Stimulated activated CD8-positive, alpha-beta memory T cell treated with anti-CD3 and anti-CD28 coated beads, Interleukin-2, amount 100 ng/mL, for 48 hours (primary cell): Measurements from ENCODE around the gene UBQLN3.

Experiments used
- DNase-seq, 2 donors: peaks; one replicate each; pipeline ENCODE4 v3.0.0-alpha.2; 2020; ENCODE audit warnings: low read depth in 2 of 2

UBQLN3 gene

DNA sequence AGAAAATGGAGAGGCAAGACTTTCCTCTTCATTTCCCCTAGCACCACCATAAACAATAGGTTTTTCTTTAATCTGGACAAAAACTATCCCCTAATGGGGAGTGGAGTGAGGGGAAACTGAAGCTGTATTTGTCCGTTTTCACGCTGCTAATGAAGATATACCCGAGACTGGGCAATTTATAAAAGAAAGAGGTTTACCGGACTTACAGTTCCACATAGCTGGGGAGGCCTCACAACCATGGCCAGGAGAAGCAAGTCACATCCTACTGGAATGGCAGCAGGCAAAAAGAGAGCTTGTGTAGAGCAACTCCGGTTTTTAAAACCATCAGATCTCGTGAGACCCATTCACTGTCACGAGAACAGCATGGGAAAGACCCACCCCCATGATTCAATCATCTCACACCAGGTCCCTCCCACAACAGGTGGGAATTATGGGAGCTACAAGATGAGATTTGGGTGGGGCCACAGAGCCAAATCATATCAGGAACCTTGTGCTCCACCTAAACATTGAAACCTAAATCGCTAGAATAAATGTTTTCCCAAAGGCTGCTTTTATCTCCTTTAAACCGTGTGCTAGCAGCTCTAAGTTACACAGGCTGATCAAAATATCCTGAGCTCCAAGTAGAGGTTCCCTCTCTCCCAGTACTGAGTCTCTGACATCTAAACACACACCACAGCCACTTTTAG is 4.3 kb downstream of the UBQLN3 start:
- DNase-seq = no peak

DNA sequence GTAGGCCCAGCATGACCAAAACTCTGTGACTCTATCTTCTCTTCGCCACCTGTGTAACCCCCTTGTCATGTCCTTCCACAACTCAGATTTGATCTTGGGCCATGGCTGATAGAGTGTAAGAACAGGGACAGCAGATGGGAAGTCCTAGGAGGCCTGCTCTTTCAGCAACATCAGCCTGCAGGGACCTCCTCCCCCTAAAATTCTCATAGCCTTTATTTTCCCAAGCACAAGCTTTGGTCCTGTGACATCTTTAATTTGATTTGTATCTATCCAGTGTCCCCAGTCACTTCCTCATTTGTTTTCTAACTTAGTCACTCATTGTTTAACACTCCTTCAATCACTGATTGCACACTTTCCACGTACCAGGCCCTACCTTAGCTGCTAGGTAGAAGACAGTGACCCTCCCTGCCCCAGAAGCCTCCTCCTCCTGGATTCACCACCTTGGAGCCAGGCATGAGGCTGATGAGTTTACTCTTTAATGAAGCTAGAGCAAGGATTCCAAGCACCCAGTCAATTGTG is 5.3 kb downstream of the UBQLN3 start:
- DNase-seq = no peak

DNA sequence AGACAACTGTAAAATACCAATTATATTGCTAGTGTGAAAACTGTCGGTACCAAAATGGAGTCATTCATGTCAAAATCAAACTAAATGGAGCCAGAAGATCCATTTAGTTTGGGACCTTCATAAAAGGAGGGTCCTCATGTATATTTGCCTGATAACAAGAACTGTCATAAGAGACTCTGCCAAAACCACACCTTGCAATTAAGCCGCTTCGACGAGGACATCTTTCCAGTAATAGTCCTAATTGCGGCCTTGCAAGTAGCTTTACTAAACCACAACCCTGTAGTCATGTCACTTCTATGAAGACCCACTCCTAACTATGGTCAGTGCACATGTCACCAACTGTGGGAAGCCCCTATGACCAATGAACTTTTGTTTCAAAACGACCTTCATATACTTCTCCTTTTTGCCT is 9.4 kb downstream of the UBQLN3 start:
- no peak for DNase-seq

DNA sequence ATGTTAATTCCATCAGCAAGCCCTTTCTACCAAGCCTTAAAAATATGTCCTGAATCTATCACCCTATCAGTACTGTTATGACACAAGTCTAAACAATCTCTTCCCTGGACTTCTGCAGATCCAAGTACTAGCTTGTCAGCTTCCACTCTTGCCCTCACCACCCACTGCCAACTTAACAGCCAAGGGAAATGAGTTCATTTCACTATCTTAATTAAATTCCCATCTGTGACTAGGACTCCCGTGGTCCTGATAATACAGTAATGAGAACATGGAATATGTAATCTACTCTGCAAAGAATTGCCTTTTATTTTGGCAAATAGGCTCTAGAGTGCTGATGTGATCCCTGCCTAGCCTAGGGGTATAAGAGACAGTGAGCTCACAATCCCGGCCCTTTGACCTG is 10.1 kb downstream of the UBQLN3 start:
- DNase-seq = no peak

DNA sequence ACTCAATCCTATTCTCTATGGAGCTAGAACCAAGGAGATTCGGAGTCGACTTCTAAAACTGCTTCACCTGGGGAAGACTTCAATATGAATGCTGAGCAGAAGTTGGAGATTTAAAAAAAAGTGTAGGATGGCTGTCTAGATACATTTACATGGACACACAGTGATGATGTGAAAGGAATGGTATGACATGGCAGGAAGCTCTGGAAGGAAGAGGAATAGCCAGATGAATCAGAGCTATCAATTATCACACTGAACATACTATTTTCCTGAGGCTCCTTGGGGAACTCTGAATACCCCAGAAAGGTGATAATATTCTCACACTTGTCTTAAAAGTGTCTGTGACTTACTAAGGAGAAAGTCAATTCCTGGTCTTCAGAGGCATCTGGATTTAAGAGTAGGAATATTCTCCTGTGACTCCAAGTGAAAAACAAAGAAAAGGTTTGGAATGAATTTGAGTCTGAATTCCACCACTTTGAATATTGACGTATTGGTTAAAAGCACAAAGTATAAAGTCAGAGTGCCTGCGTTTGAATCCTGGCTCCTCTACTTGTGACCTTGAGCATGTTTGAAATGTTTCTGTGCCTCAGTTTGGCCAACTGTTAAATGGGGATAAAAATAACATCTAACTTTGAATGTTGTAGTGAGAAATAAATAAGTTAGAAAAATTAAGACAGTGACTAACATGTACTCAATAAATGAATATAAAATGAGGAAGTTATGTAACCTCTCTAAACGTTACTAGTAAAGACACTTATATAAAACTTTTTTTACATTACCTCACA is 20.0 kb downstream of the UBQLN3 start:
- no peak for DNase-seq

DNA sequence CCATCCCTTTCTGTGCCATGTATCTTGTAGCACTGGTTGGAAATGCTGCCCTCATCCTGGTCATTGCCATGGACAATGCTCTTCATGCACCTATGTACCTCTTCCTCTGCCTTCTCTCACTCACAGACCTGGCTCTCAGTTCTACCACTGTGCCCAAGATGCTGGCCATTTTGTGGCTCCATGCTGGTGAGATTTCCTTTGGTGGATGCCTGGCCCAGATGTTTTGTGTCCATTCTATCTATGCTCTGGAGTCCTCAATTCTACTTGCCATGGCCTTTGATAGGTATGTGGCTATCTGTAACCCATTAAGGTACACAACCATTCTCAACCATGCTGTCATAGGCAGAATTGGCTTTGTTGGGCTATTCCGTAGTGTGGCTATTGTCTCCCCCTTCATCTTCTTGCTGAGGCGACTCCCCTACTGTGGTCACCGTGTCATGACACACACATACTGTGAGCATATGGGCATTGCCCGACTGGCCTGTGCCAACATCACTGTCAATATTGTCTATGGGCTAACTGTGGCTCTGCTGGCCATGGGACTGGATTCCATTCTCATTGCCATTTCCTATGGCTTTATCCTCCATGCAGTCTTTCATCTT is 20.9 kb downstream of the UBQLN3 start:
- no peak for DNase-seq

DNA sequence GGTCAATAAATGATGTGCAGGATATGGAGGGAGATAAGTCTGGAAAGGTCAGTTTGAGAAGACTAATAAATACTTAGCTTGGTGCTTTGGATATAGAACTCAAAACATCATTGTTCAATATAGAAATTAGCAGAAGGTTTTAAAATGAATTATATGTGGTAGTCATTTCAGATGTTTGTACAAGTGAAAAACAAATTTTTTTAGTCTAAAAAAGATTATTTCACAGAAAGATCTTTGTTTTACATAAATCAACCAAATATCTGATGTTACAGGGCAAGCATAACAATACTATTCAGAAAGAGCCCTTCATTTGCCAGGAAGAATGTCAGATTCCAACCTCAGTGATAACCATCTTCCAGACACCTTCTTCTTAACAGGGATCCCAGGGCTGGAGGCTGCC is 21.4 kb downstream of the UBQLN3 start, which contains the start of gene OR52D1:
TSS of gene OR52D1 (plus strand) at position 301 of the 400 bp plus-strand sequence. CDS start at position 323, 22 bp downstream.
- DNase-seq = no peak

DNA sequence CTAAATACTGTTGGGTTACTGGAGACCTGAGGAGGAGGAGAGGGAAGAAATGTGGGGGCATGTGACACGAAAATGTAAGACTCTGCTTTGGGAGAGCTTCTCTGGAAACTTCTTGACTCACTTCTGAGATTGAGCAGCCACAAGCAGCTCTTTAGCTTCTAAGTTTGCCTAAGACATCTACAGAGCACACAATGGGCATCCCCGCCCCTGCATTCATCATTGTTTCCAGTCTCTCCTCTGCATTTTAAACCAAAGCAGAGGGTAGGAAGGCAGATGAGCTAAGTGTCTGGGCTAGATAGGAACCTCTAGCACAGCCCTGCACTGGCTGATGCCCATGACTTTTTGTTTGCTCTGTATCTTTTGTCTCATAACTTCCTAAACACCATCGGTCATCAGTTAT is 23.3 kb downstream of the UBQLN3 start:
- peak in 1 of 2 donors; percentile 4 for DNase-seq

DNA sequence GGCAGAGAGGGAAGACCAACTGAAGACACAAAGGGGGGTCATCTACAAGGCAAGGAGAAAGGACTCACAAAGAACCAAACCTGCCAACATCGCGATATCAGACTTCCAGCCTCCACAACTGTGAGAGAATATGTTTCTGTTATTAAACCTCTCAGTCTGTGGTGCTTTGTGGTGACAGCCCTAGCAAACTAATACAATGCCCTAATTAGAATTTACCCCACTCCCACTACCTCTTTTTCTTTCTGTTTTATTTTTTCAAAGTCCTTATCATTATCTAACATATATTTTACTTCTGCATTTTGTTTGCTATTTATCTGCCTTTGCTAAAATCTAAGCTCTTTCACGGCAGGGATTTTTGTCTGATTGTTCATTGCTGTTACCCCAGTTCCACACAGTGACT is 23.8 kb downstream of the UBQLN3 start:
- no peak for DNase-seq

DNA sequence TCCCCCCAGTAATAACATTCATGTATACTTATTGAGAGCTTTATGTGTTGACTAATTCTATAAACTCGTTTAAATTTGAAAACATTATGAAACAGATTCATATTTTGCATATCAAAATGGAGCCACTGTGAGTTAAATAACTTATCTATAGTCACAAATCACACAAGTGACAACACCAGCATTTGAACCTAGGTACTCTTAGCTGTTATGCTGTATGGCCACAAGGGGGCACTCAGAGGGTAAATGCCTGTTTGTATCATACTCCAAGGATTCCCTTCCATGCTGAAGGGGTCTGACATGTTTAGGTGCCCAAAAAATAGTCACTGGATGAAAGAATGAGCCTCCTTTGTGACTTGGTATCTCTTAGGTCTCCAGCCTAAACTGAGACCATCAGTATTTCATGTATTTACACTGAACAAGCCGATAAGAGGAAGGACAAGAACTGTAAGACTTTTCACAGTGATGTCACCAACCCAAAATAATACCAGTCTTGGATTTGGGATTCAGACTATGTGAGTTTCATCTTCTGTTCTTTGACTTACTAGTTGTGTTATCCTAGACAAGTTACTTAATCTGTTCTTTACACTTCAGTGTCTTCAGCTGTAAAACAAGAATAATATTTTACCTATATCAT is 33.5 kb downstream of the UBQLN3 start:
- DNase-seq = peak in 1 of 2 donors; percentile 3

DNA sequence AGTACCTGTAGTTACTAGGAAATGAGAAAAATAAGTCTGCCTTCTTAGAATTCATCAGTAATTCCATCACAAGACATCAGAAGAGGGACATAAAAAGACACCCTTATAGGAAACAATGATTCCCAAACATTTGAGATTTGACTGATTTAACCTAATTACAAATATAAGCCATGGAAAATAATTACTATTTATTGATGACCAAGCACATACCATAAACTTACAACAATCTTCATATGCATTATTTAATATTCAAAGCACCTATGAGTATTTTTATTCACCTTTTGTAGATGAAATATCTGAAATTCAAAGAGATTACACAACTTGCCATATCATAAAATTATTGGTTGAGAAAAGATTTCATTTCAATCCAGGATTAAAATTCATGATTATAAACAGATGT is 35.8 kb downstream of the UBQLN3 start:
- no peak for DNase-seq

DNA sequence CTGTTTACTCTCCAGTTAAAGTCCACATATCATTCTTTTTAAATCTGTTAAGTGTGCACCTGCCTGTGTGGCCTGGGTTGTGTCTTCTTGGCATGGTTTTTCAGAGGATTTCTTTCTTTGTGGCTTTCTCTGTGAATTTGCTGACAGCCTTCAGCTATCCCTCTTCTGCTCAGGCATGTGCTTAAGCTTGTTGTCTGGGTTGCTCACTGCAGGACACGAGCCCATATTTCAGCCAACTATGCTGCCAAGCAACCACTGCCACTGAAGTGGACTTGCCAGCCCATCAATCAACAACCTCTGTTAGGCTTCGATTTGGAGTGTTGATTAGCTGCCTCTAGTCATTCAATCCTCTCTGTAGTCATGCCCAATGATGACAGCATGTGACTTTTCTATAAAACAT is 42.2 kb downstream of the UBQLN3 start:
- no peak for DNase-seq

DNA sequence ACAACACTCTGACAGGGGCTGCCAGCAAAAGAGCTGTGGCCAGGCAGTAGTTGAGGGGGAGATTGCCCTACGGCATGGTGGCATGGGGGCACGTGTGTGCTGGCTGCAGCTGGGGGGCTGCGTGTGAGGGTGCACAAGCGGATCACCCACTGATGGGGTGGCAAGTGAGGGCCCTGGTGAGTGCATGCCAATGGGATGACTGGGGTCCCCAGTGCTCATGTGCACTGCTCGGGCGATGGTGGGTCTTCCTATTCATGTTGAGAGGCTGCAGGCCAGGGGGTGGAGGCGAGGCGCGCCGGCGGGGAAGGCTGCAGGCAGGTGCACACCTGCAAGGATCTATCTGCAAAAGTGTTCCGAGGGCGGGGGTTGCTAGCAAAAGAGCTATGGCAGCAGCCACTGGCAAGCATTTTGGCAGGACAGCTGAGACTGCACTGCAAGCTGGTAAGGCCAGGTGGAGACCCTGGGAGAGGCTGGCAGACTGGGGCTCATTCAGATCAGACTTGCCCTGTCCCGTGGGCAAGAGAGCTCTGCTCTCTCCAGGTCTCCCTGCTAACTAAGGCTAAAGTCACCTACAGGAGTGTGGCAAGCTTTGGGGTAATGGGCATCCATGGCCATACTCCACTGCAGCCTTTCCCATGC is 48.7 kb downstream of the UBQLN3 start:
- DNase-seq = no peak
